GM19452 (cell line): Measurements from ENCODE around the gene FLAD1.

Experiments
- ATAC-seq: cut with Tn5 transposase; IDR thresholded peaks from one replicate; pipeline ENCODE4 v1.9.1; 2021; ENCODE audit not compliant: unreplicated experiment

FLAD1 gene

GRCh38 chr1:154982897-154983648, at the start of gene FLAD1:
TSS of gene FLAD1 (plus strand) at chr1:154983344. CDS start at chr1:154983695, 351 bp downstream.
- ATAC-seq, result peak; percentile 95

GRCh38 chr1:154934358-154934948, 48.7 kb upstream of the FLAD1 start:
- ATAC-seq, result no peak

GRCh38 chr1:154935749-154936554, 47.2 kb upstream of the FLAD1 start:
- ATAC-seq, result no peak

- peak; percentile 65 for ATAC-seq
Measured at GRCh38 chr1:154936555-154937084, 46.5 kb upstream of the FLAD1 start, which contains the start of gene PMVK. TSS of gene PMVK (minus strand) at chr1:154936719. CDS start at chr1:154936685, 34 bp downstream.

GRCh38 chr1:154937085-154937987, 45.8 kb upstream of the FLAD1 start:
- ATAC-seq, result peak; percentile 58

- no peak for ATAC-seq
Measured at GRCh38 chr1:154937988-154938386, 45.2 kb upstream of the FLAD1 start.

GRCh38 chr1:154938604-154939399, 44.3 kb upstream of the FLAD1 start:
- no peak for ATAC-seq

- ATAC-seq, result no peak
Measured at GRCh38 chr1:154940213-154940560, 43.0 kb upstream of the FLAD1 start.

- no peak for ATAC-seq
Measured at GRCh38 chr1:154940651-154941194, 42.4 kb upstream of the FLAD1 start.

GRCh38 chr1:154941333-154942013, 41.7 kb upstream of the FLAD1 start:
- no peak for ATAC-seq

GRCh38 chr1:154943649-154944400, 39.3 kb upstream of the FLAD1 start:
- no peak for ATAC-seq

DNA sequence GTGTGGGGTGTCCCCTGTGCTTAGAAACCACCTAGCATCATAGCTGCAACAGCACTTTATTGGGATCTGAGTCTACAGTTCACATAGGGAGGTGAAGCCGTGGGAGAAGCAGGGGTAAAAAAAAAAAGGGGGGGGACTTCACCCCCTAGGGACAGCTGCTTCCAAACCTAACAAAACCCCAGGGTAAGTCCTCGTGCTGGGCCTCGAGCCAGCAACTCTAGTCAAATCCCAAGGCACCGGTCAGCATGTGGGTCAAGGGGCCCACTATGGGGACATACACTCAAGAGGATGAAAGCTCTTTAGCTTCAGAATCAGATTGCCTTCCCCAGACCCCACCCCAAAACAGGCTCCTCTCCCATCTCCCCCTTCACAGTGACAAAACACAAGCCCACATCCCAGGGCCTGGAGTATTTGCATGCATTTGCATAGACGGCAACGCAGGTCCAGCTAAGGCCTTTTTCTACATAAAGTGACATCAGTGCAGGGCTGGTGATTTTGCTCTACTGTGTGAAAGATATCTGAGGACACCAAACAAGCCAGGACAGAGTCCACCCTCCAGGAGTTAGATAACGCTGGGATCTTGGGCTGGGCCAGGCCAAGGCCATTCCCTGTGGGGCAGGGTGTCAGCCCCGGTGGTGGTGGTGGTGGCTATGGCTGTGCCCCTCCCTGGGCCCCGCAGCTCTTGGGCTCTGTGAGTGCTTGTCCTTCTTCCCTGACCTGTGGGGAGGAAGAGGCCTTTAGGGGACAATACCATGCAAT, 38.6 kb upstream of the FLAD1 start:
- ATAC-seq, result no peak

GRCh38 chr1:154945160-154945961, 37.8 kb upstream of the FLAD1 start:
- no peak for ATAC-seq

- ATAC-seq, result no peak
Measured at GRCh38 chr1:154945962-154946850, 36.9 kb upstream of the FLAD1 start.

DNA sequence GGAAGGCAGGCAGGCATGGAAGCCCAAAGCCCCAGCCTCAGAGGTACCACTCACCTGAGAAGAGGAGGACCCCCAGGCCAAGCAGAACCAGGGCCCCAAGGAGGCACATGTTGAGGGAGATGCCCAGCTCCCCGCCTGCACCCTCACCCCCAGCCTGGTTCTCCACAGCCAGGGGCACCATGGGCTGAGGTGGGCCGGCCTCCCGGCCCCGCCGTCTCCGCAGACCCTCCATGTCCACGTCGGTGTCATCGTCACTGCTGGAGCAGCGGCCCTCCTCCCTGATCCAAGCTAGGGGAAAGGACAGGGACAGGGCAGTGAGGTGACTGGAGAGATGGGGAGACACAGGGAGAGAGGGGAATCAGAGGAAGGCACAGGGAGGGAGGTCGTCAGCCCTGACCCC, 35.1 kb upstream of the FLAD1 start:
- ATAC-seq, result no peak
